ENCODE results near the gene EIF2B1. TPM values are rescaled to one million over a fixed set of nuclear protein-coding genes. Genes with fewer than 3 reads are reported as not detected.
"Not testable (repeated sequence)": the region's sequence is repeated elsewhere in the genome, so short reads cannot be mapped to it uniquely, and the experiment has no call there.

Gene EIF2B1
- polyA plus RNA-seq, 6 donors from 2014 or later = 54.1 to 79.3 (median 71.9) TPM

- H3K27me3 Mint-ChIP-seq; H3K9me3 Mint-ChIP-seq; DNase-seq; ATAC-seq (ENCODE audit: low read depth in 2 of 2): not testable (repeated sequence)
- Mint-ChIP-seq H3K4me3 (peak overlapping the region in 6 of 8 donors; percentile 19 to 97 (median 94)), H3K36me3 (peaks cover 14 to 15% of the 10 kb centered on the region in 2 donors), H3K27ac (peak overlapping the region in 1 of 6 donors; percentile 47), H3K4me1 (peaks cover 23 to 35% (median 34%) of the 10 kb centered on the region in 3 donors)
Observed at GRCh38 chr12:123603495-123603894, 30.0 kb downstream of the EIF2B1 start.

GRCh38 chr12:123602651-123603195 lies 30.8 kb downstream of the EIF2B1 start:
- DNase-seq (no peak), ATAC-seq (ENCODE audit: low read depth in 2 of 2) (no peak)
- H3K4me1 Mint-ChIP-seq = peaks cover 23 to 35% (median 32%) of the 10 kb centered on the region in 3 donors
- H3K36me3 Mint-ChIP-seq = peaks cover 6 to 8% of the 10 kb centered on the region in 2 donors
- peak overlapping the region; percentile 71 to 98 (median 97) for H3K27ac Mint-ChIP-seq
- H3K4me3 Mint-ChIP-seq = peak overlapping the region; percentile 92 to 100 (median 97)
- H3K27me3 Mint-ChIP-seq = no peaks in the 10 kb centered on the region
- H3K9me3 Mint-ChIP-seq = no peaks in the 10 kb centered on the region

- H3K9me3 Mint-ChIP-seq = no peaks in the 10 kb centered on the region
- peak; percentile 83 for DNase-seq
- peak within 1 kb of the TSS; percentile 93 to 98 (median 97) for H3K27ac Mint-ChIP-seq
- H3K36me3 Mint-ChIP-seq = peaks cover 0 to 3% of the 10 kb centered on the region in 2 donors
- H3K27me3 Mint-ChIP-seq = no peaks in the 10 kb centered on the region
- H3K4me1 Mint-ChIP-seq = peaks cover 23 to 35% (median 30%) of the 10 kb centered on the region in 3 donors
- peak within 1 kb of the TSS; percentile 92 to 100 (median 97) for H3K4me3 Mint-ChIP-seq
- peak; percentile 91 to 93 for ATAC-seq (ENCODE audit: low read depth in 2 of 2)
Observed at GRCh38 chr12:123601602-123602489, 31.6 kb downstream of the EIF2B1 start, which contains the start of gene DDX55. Gene DDX55 (plus strand): TSS chr12:123602099. CDS start chr12:123602149, 50 bp downstream.

GRCh38 chr12:123599721-123600120 lies 33.8 kb downstream of the EIF2B1 start:
- peak overlapping the region in 2 of 6 donors; percentile 49 to 57 for H3K27ac Mint-ChIP-seq
- ATAC-seq (ENCODE audit: low read depth in 2 of 2) (no peak), DNase-seq (no peak)
- no peaks in the 10 kb centered on the region for H3K9me3 Mint-ChIP-seq
- H3K36me3 Mint-ChIP-seq = peaks cover 0 to 6% of the 10 kb centered on the region in 2 donors
- H3K4me1 Mint-ChIP-seq = peaks cover 23 to 35% (median 33%) of the 10 kb centered on the region in 3 donors
- H3K4me3 Mint-ChIP-seq = peak overlapping the region; percentile 12 to 97 (median 64)
- H3K27me3 Mint-ChIP-seq = no peaks in the 10 kb centered on the region

- Mint-ChIP-seq H3K27ac (peak overlapping the region in 4 of 6 donors; percentile 37 to 86 (median 53)), H3K27me3 (no peaks in the 10 kb centered on the region), H3K9me3 (no peaks in the 10 kb centered on the region), H3K4me3 (peak overlapping the region in 6 of 8 donors; percentile 11 to 97 (median 47)), H3K4me1 (peaks cover 23 to 35% (median 33%) of the 10 kb centered on the region in 3 donors), H3K36me3 (peaks cover 0 to 6% of the 10 kb centered on the region in 2 donors)
- DNase-seq = no peak
- ATAC-seq (ENCODE audit: low read depth in 2 of 2) = no peak
Observed at GRCh38 chr12:123599310-123599709, 34.2 kb downstream of the EIF2B1 start.

- H3K9me3 Mint-ChIP-seq = no peaks in the 10 kb centered on the region
- H3K27ac Mint-ChIP-seq = no peak overlapping the region
- H3K27me3 Mint-ChIP-seq = no peaks in the 10 kb centered on the region
- DNase-seq = no peak
- peak overlapping the region in 1 of 8 donors; percentile 92 for H3K4me3 Mint-ChIP-seq
- ATAC-seq (ENCODE audit: low read depth in 2 of 2) = no peak
- H3K36me3 Mint-ChIP-seq = peaks cover 0 to 6% of the 10 kb centered on the region in 2 donors
- H3K4me1 Mint-ChIP-seq = peaks cover 23 to 32% (median 32%) of the 10 kb centered on the region in 3 donors
Observed at GRCh38 chr12:123598522-123598921, 35.0 kb downstream of the EIF2B1 start.

- Mint-ChIP-seq H3K27me3 (no peaks in the 10 kb centered on the region), H3K4me3 (no peak overlapping the region), H3K36me3 (peaks cover 0 to 6% of the 10 kb centered on the region in 2 donors), H3K4me1 (peaks cover 15 to 24% (median 22%) of the 10 kb centered on the region in 3 donors), H3K27ac (no peak overlapping the region), H3K9me3 (no peaks in the 10 kb centered on the region)
- ATAC-seq (ENCODE audit: low read depth in 2 of 2) (no peak), DNase-seq (no peak)
Observed at GRCh38 chr12:123597100-123597499, 36.4 kb downstream of the EIF2B1 start.

- H3K4me3 Mint-ChIP-seq = no peak overlapping the region
- H3K27ac Mint-ChIP-seq = no peak overlapping the region
- no peaks in the 10 kb centered on the region for H3K9me3 Mint-ChIP-seq
- peaks cover 13 to 23% (median 20%) of the 10 kb centered on the region in 3 donors for H3K4me1 Mint-ChIP-seq
- no peaks in the 10 kb centered on the region for H3K27me3 Mint-ChIP-seq
- peaks cover 6% of the 10 kb centered on the region in 2 donors for H3K36me3 Mint-ChIP-seq
- ATAC-seq (ENCODE audit: low read depth in 2 of 2) (no peak), DNase-seq (no peak)
Observed at GRCh38 chr12:123595729-123596128, 37.8 kb downstream of the EIF2B1 start.

- DNase-seq = no peak
- Mint-ChIP-seq H3K27me3 (no peaks in the 10 kb centered on the region), H3K27ac (peak overlapping the region in 1 of 6 donors; percentile 1), H3K36me3 (peaks cover 6% of the 10 kb centered on the region in 2 donors), H3K4me1 (peaks cover 14 to 30% (median 30%) of the 10 kb centered on the region in 3 donors), H3K4me3 (peak overlapping the region in 2 of 8 donors; percentile 25 to 38), H3K9me3 (no peaks in the 10 kb centered on the region)
- no peak for ATAC-seq (ENCODE audit: low read depth in 2 of 2)
Observed at GRCh38 chr12:123591702-123592481, 41.6 kb downstream of the EIF2B1 start.

GRCh38 chr12:123580772-123581171 lies 52.7 kb downstream of the EIF2B1 start:
- Mint-ChIP-seq H3K9me3 (no peaks in the 10 kb centered on the region), H3K4me1 (peaks cover 16 to 46% (median 19%) of the 10 kb centered on the region in 3 donors), H3K36me3 (no peaks in the 10 kb centered on the region), H3K27ac (peak overlapping the region in 3 of 6 donors; percentile 16 to 53 (median 27)), H3K27me3 (no peaks in the 10 kb centered on the region), H3K4me3 (peak overlapping the region in 1 of 8 donors; percentile 43)
- ATAC-seq (ENCODE audit: low read depth in 2 of 2) (no peak), DNase-seq (no peak)

GRCh38 chr12:123578829-123579228 lies 54.7 kb downstream of the EIF2B1 start:
- not testable (repeated sequence) for H3K27ac Mint-ChIP-seq; H3K9me3 Mint-ChIP-seq; H3K27me3 Mint-ChIP-seq; H3K4me3 Mint-ChIP-seq; H3K36me3 Mint-ChIP-seq; DNase-seq; ATAC-seq (ENCODE audit: low read depth in 2 of 2)
- H3K4me1 Mint-ChIP-seq = peaks cover 10 to 34% (median 12%) of the 10 kb centered on the region in 3 donors

GRCh38 chr12:123578243-123578642 lies 55.2 kb downstream of the EIF2B1 start:
- DNase-seq (no peak), ATAC-seq (ENCODE audit: low read depth in 2 of 2) (no peak)
- Mint-ChIP-seq H3K36me3 (no peaks in the 10 kb centered on the region), H3K27ac (no peak overlapping the region), H3K27me3 (no peaks in the 10 kb centered on the region), H3K9me3 (no peaks in the 10 kb centered on the region), H3K4me1 (peaks cover 10 to 28% (median 13%) of the 10 kb centered on the region in 3 donors), H3K4me3 (no peak overlapping the region)

GRCh38 chr12:123576611-123577010 lies 56.9 kb downstream of the EIF2B1 start:
- H3K36me3 Mint-ChIP-seq = no peaks in the 10 kb centered on the region
- peaks cover 0 to 12% (median 8%) of the 10 kb centered on the region in 3 donors for H3K4me1 Mint-ChIP-seq
- H3K27me3 Mint-ChIP-seq = no peaks in the 10 kb centered on the region
- no peak overlapping the region for H3K27ac Mint-ChIP-seq
- DNase-seq = no peak
- ATAC-seq (ENCODE audit: low read depth in 2 of 2) = no peak
- no peaks in the 10 kb centered on the region for H3K9me3 Mint-ChIP-seq
- H3K4me3 Mint-ChIP-seq = no peak overlapping the region
